Stimulated activated CD8-positive, alpha-beta memory T cell treated with anti-CD3 and anti-CD28 coated beads, Interleukin-7, amount 100 ng/mL, for 24 hours (primary cell): ENCODE measurements around the gene EPHB3.

Experiments
- DNase-seq: peaks from one replicate; pipeline ENCODE4 v3.0.0-alpha.2; 2020; ENCODE audit warnings: low read depth

The EPHB3 gene

GRCh38 chr3:184561061-184561912 is at the start of gene EPHB3:
EPHB3 (plus strand) TSS chr3:184561785; CDS start chr3:184562236, 451 bp downstream.
- DNase-seq: peak; percentile 90

- DNase-seq: no peak
Measured at GRCh38 chr3:184512621-184513020, 49.0 kb upstream of the EPHB3 start.

- peak; percentile 70 for DNase-seq
Measured at GRCh38 chr3:184513276-184514170, 48.1 kb upstream of the EPHB3 start.

- DNase-seq: no peak
Measured at GRCh38 chr3:184514171-184514490, 47.5 kb upstream of the EPHB3 start.

- DNase-seq: no peak
Measured at GRCh38 chr3:184523825-184524615, 37.6 kb upstream of the EPHB3 start.

- no peak for DNase-seq
Measured at GRCh38 chr3:184524981-184525336, 36.6 kb upstream of the EPHB3 start.

GRCh38 chr3:184525337-184526087 is 36.1 kb upstream of the EPHB3 start:
- DNase-seq: no peak

GRCh38 chr3:184526088-184526433 is 35.5 kb upstream of the EPHB3 start:
- no peak for DNase-seq

- DNase-seq: no peak
Measured at GRCh38 chr3:184531626-184532280, 29.8 kb upstream of the EPHB3 start.

- DNase-seq: no peak
Measured at GRCh38 chr3:184532940-184533732, 28.4 kb upstream of the EPHB3 start.

GRCh38 chr3:184537885-184538665 is 23.5 kb upstream of the EPHB3 start:
- no peak for DNase-seq

GRCh38 chr3:184538666-184539431 is 22.7 kb upstream of the EPHB3 start:
- DNase-seq: no peak

GRCh38 chr3:184539801-184540435 is 21.7 kb upstream of the EPHB3 start:
- no peak for DNase-seq

- peak; percentile 41 for DNase-seq
Measured at GRCh38 chr3:184540777-184541681, 20.6 kb upstream of the EPHB3 start.

GRCh38 chr3:184541886-184542562 is 19.6 kb upstream of the EPHB3 start:
- no peak for DNase-seq

- DNase-seq: no peak
Measured at GRCh38 chr3:184542577-184542976, 19.0 kb upstream of the EPHB3 start.

GRCh38 chr3:184543256-184543655 is 18.3 kb upstream of the EPHB3 start:
- DNase-seq: no peak
